ENCODE measurements around the gene SMIM35.

The SMIM35 gene

GRCh38 chr11:118046964-118047700 is 39.6 kb downstream of the SMIM35 start:
- H3K4me3 ChIP-seq (ENCODE audit: low read length): no peak overlapping the region
- TF ChIP-seq CTCF (conservative IDR thresholded peaks at IDR 0.05; ENCODE audit: low read length): no peak
- DNase-seq (ENCODE audit: low read depth): no peak

- no peak for TF ChIP-seq CTCF (conservative IDR thresholded peaks at IDR 0.05; ENCODE audit: low read length)
- no peak for DNase-seq (ENCODE audit: low read depth)
- H3K4me3 ChIP-seq (ENCODE audit: low read length): no peak overlapping the region
Measured at GRCh38 chr11:118046051-118046963, 40.5 kb downstream of the SMIM35 start.

- no peak for DNase-seq (ENCODE audit: low read depth)
- TF ChIP-seq CTCF (conservative IDR thresholded peaks at IDR 0.05; ENCODE audit: low read length): no peak
- no peak overlapping the region for H3K4me3 ChIP-seq (ENCODE audit: low read length)
Measured at GRCh38 chr11:118045191-118045590, 41.6 kb downstream of the SMIM35 start.

GRCh38 chr11:118042796-118043195 is 44.0 kb downstream of the SMIM35 start:
- no peak overlapping the region for H3K4me3 ChIP-seq (ENCODE audit: low read length)
- no peak for TF ChIP-seq CTCF (conservative IDR thresholded peaks at IDR 0.05; ENCODE audit: low read length)
- DNase-seq (ENCODE audit: low read depth): no peak

GRCh38 chr11:118042141-118042540 is 44.6 kb downstream of the SMIM35 start:
- H3K4me3 ChIP-seq (ENCODE audit: low read length): no peak overlapping the region
- no peak for DNase-seq (ENCODE audit: low read depth)
- no peak for TF ChIP-seq CTCF (conservative IDR thresholded peaks at IDR 0.05; ENCODE audit: low read length)

GRCh38 chr11:118033443-118033842 is 53.3 kb downstream of the SMIM35 start:
- no peak for DNase-seq (ENCODE audit: low read depth)
- TF ChIP-seq CTCF (conservative IDR thresholded peaks at IDR 0.05; ENCODE audit: low read length): no peak
- no peak overlapping the region for H3K4me3 ChIP-seq (ENCODE audit: low read length)
